ENCODE data around the gene TMEM232. TPM values are rescaled to one million over a fixed set of nuclear protein-coding genes. Genes with fewer than 3 reads are reported as not detected.

Gene TMEM232
- total RNA-seq, 1 donor from 2014 or later = 2.3 TPM

- Mint-ChIP-seq H3K9me3 (ENCODE audit: low read depth) (peaks cover 4% of the 10 kb centered on the region), H3K27me3 (ENCODE audit: low read depth) (no peaks in the 10 kb centered on the region), H3K27ac (ENCODE audit: unreplicated experiment) (no peak overlapping the region), H3K36me3 (ENCODE audit: low read depth) (no peaks in the 10 kb centered on the region), H3K4me3 (ENCODE audit: unreplicated experiment) (no peak overlapping the region), H3K4me1 (ENCODE audit: low read depth) (peaks cover 20% of the 10 kb centered on the region)
- no peak for TF ChIP-seq CTCF (IDR thresholded peaks at IDR 0.05)
- DNase-seq (ENCODE audit: low spot score) = no peak
Measured at GRCh38 chr5:110383231-110383630, 343.2 kb downstream of the TMEM232 start.

DNA sequence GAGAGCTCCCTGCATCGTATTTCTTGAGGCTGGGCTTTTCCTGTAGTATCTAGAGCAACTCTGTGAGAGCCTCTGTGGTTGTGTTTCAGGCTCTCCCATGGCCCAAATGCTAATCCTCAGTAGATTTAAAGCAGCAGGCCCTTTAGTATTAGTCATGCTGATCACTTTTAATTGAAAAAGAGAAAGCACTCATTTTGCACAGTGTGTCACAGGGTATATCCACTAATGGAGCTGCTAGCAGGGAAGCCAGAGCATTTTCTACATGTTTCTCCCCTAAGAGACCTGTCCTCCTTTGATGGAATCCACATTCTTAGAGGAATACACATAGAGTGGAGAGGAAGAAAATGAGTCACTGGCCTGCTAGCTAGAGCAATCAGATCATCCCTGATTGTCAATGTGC, 348.5 kb downstream of the TMEM232 start:
- Mint-ChIP-seq H3K27ac (ENCODE audit: unreplicated experiment) (peak overlapping the region; percentile 75), H3K4me1 (ENCODE audit: low read depth) (peaks cover 35% of the 10 kb centered on the region), H3K9me3 (ENCODE audit: low read depth) (peaks cover under 1% of the 10 kb centered on the region), H3K27me3 (ENCODE audit: low read depth) (no peaks in the 10 kb centered on the region), H3K4me3 (ENCODE audit: unreplicated experiment) (no peak overlapping the region), H3K36me3 (ENCODE audit: low read depth) (no peaks in the 10 kb centered on the region)
- no peak for DNase-seq (ENCODE audit: low spot score)
- TF ChIP-seq CTCF (IDR thresholded peaks at IDR 0.05) = no peak

GRCh38 chr5:110377361-110377760, 349.1 kb downstream of the TMEM232 start:
- no peak for DNase-seq (ENCODE audit: low spot score)
- H3K4me3 Mint-ChIP-seq (ENCODE audit: unreplicated experiment) = no peak overlapping the region
- H3K27me3 Mint-ChIP-seq (ENCODE audit: low read depth) = no peaks in the 10 kb centered on the region
- peak overlapping the region; percentile 43 for H3K27ac Mint-ChIP-seq (ENCODE audit: unreplicated experiment)
- no peak for TF ChIP-seq CTCF (IDR thresholded peaks at IDR 0.05)
- no peaks in the 10 kb centered on the region for H3K36me3 Mint-ChIP-seq (ENCODE audit: low read depth)
- no peaks in the 10 kb centered on the region for H3K9me3 Mint-ChIP-seq (ENCODE audit: low read depth)
- peaks cover 35% of the 10 kb centered on the region for H3K4me1 Mint-ChIP-seq (ENCODE audit: low read depth)

DNA sequence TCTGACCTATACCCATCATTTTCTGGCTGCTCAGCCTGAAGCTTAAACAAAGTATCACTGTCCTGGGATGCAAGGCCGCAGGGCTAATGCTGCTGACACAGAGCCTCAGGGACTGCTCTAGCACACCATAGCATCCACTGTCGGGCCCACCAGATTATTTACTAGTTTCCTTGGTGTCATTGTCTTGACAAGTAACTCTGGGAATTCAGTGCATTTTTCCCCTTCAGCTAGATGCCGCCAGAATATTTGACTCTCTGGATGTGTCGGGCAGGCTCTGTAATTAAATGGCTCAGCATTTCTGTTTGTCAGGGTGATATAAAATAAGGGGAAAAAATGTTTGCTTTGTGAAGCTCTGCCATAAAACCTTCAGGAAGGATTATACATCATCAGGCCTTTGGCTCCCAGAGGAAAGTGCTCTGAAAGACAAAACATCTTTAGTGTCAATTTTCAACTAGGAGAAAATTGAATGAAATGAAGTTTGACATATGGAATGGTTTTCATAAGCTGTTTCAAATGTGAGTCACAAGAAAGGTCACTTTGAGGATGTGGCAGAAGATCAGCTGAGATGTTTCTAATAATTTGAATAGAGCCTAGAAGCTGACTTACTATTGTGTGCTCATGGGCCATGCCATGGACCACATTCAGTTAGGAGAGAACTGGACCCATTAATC, 350.1 kb downstream of the TMEM232 start:
- Mint-ChIP-seq H3K9me3 (ENCODE audit: low read depth) (no peaks in the 10 kb centered on the region), H3K27me3 (ENCODE audit: low read depth) (no peaks in the 10 kb centered on the region), H3K27ac (ENCODE audit: unreplicated experiment) (peak overlapping the region; percentile 29), H3K36me3 (ENCODE audit: low read depth) (no peaks in the 10 kb centered on the region), H3K4me1 (ENCODE audit: low read depth) (peaks cover 35% of the 10 kb centered on the region), H3K4me3 (ENCODE audit: unreplicated experiment) (no peak overlapping the region)
- TF ChIP-seq CTCF (IDR thresholded peaks at IDR 0.05) = no peak
- DNase-seq (ENCODE audit: low spot score) = no peak

DNA sequence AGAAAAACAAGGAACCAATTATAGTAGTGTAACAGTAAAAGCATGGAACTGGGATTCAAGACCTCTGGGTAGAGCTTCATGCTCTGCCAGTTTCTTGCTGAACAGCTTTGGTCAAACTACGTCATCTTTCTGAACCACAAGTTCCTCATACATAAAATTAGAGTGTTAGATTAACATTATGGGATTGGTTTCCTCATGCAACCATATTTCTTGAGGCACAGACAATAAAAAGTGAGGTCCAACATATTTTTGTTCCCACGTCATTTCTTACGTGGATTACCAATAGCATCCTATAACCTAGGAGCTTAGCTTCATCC, 354.8 kb downstream of the TMEM232 start:
- no peak for TF ChIP-seq CTCF (IDR thresholded peaks at IDR 0.05)
- no peak overlapping the region for H3K4me3 Mint-ChIP-seq (ENCODE audit: unreplicated experiment)
- H3K9me3 Mint-ChIP-seq (ENCODE audit: low read depth) = peaks cover 4% of the 10 kb centered on the region
- H3K4me1 Mint-ChIP-seq (ENCODE audit: low read depth) = peaks cover 19% of the 10 kb centered on the region
- DNase-seq (ENCODE audit: low spot score) = no peak
- H3K27me3 Mint-ChIP-seq (ENCODE audit: low read depth) = no peaks in the 10 kb centered on the region
- no peak overlapping the region for H3K27ac Mint-ChIP-seq (ENCODE audit: unreplicated experiment)
- no peaks in the 10 kb centered on the region for H3K36me3 Mint-ChIP-seq (ENCODE audit: low read depth)

Measured in chondrocyte (in vitro differentiated cells).